MM.1S (cell line): ENCODE measurements around the gene ZNF181.

Experiments
- EZH2 ChIP-seq: fragments of 300-600 bp; sonication (generic); optimal IDR thresholded peaks from 2 replicates; pipeline ENCODE3; 2017; ENCODE audit warnings: low read depth, mild to moderate bottlenecking, antibody characterized with exemption, low read length, mixed read lengths
- TF ChIP-seq, protein P1 (sequence below): fragments of 300-600 bp; sonication (generic); IDR thresholded peaks from 2 replicates; pipeline ENCODE4 v1.5.1; 2016; ENCODE audit warnings: antibody characterized with exemption, low read length, mixed read lengths

DNA sequence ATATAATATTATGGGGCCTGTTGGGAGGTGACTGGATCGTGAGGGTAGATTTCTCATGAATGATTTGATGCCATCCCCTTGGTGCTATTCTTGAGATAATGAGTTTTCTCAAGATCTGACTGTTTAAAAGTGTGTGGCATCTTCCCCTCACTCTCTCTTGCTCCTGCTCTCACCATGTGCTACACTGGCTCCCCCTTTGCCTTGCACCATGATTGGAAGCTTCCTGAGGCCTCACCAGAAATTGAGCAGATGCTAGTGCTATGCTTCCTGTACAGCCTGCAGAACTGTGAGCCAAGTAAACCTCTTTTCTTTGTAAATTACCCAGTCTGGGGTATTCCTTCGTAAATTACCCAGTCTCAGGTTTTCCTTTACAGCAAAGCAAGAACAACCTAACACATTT is 40.8 kb downstream of the ZNF181 start:
- TF ChIP-seq, protein P1, sequence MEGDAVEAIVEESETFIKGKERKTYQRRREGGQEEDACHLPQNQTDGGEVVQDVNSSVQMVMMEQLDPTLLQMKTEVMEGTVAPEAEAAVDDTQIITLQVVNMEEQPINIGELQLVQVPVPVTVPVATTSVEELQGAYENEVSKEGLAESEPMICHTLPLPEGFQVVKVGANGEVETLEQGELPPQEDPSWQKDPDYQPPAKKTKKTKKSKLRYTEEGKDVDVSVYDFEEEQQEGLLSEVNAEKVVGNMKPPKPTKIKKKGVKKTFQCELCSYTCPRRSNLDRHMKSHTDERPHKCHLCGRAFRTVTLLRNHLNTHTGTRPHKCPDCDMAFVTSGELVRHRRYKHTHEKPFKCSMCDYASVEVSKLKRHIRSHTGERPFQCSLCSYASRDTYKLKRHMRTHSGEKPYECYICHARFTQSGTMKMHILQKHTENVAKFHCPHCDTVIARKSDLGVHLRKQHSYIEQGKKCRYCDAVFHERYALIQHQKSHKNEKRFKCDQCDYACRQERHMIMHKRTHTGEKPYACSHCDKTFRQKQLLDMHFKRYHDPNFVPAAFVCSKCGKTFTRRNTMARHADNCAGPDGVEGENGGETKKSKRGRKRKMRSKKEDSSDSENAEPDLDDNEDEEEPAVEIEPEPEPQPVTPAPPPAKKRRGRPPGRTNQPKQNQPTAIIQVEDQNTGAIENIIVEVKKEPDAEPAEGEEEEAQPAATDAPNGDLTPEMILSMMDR: no peak
- TF ChIP-seq EZH2: no peak
